Esophagus (tissue), 2 donors: ENCODE results near the gene STMP1. TPM values are rescaled to one million over a fixed set of nuclear protein-coding genes. Genes with fewer than 3 reads are reported as not detected.

Source experiments
- H3K27ac ChIP-seq, 2 donors: one replicate each; pipeline ENCODE4 v1.5.1; 2013; ENCODE audit warnings: low read depth in 2 of 2, mild to moderate bottlenecking in 2 of 2, inconsistent platforms in 1 of 2, low read length in 1 of 2, moderate library complexity in 1 of 2
- H3K27me3 ChIP-seq, 2 donors: one replicate each; pipeline ENCODE4 v1.6.1; 2013; ENCODE audit warnings: low read length in 2 of 2, control low read depth in 1 of 2, mild to moderate bottlenecking in 1 of 2; ENCODE audit not compliant: insufficient read depth in 2 of 2, control insufficient read depth in 1 of 2
- H3K36me3 ChIP-seq, 2 donors: one replicate each; pipeline ENCODE4 v1.6.1; 2013; ENCODE audit warnings: low read length in 1 of 2; ENCODE audit not compliant: control insufficient read depth in 2 of 2, insufficient read depth in 2 of 2
- H3K4me1 ChIP-seq, 2 donors: one replicate each; pipeline ENCODE4 v1.6.1; 2013; ENCODE audit warnings: low read length in 1 of 2; ENCODE audit not compliant: control insufficient read depth in 2 of 2, insufficient read depth in 2 of 2
- H3K4me3 ChIP-seq, 2 donors: one replicate each; pipeline ENCODE4 v1.5.1; 2013; ENCODE audit warnings: low read length in 2 of 2, mild to moderate bottlenecking in 2 of 2, low read depth in 1 of 2, moderate library complexity in 1 of 2
- H3K9me3 ChIP-seq, 2 donors: one replicate each; pipeline ENCODE4 v1.6.1; 2013; ENCODE audit warnings: mild to moderate bottlenecking in 2 of 2, low read depth in 1 of 2, low read length in 1 of 2, moderate library complexity in 1 of 2; ENCODE audit not compliant: control insufficient read depth in 2 of 2, insufficient read depth in 1 of 2
- WGBS, 2 donors: extraction: QIAGEN DNeasy Blood & Tissue Kit; methylation state at CpG; one replicate each; pipeline ENCODE4 v1.1.7; 2013; 5-methylcytosine and 5-hydroxymethylcytosine counted together
- polyA plus RNA-seq, 2 donors: library from polyadenylated mRNA; stranded (reverse); fragments of 200-250 nt; gene quantifications; one replicate each; pipeline ENCODE4 v1.2.3, GENCODE V29; 2013
- donor health status: healthy with polysubstance abuse.
- donor health status: Bipolar disorder and iron deficiency.

STMP1 gene
- polyA plus RNA-seq, 2 donors = 31.4 to 48.1 TPM

- Histone ChIP-seq H3K9me3 (peaks cover 0 to 4% of the 10 kb centered on the region in 2 donors), H3K36me3 (peaks cover 0 to 3% of the 10 kb centered on the region in 2 donors), H3K4me1 (peaks cover 0 to 3% of the 10 kb centered on the region in 2 donors), H3K27me3 (no peaks in the 10 kb centered on the region), H3K27ac (no peak overlapping the region), H3K4me3 (no peak overlapping the region)
- WGBS, 2 donors = 49 to 61% methylated on average over 3 of the region's 3 CpGs
Measured at GRCh38 chr7:135672560-135673359, 10.4 kb downstream of the STMP1 start.

DNA sequence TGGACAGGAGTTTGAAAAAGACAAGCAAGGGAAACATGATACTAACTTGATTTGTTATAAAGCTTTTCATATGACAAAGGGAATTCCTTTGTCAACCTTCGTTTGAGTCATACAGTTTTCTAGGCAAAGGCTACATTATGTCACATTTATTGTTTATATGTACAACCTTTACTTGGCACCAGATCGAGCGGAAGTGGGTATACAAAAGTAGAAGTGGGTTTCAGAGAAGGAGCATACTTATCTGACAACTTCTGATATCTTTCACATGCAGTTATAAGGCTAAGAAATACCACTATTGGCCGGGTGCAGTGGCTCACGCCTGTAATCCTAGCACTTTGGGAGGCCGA, 11.0 kb downstream of the STMP1 start:
- Histone ChIP-seq H3K4me1 (peaks cover 0 to 6% of the 10 kb centered on the region in 2 donors), H3K27ac (peak overlapping the region in 1 of 2 donors; percentile 2), H3K27me3 (no peaks in the 10 kb centered on the region), H3K4me3 (no peak overlapping the region), H3K36me3 (peaks cover 0 to 2% of the 10 kb centered on the region in 2 donors), H3K9me3 (peaks cover 0 to 2% of the 10 kb centered on the region in 2 donors)
- 70 to 76% methylated on average over 6 of the region's 6 CpGs for WGBS, 2 donors

- Histone ChIP-seq H3K27ac (peak overlapping the region; percentile 6 to 17), H3K4me3 (no peak overlapping the region), H3K9me3 (no peaks in the 10 kb centered on the region), H3K4me1 (peaks cover 0 to 14% of the 10 kb centered on the region in 2 donors), H3K27me3 (no peaks in the 10 kb centered on the region), H3K36me3 (peaks cover 0 to 4% of the 10 kb centered on the region in 2 donors)
- 49 to 55% methylated on average over 4 of the region's 4 CpGs for WGBS, 2 donors
Measured at GRCh38 chr7:135678612-135679575, 16.6 kb downstream of the STMP1 start.

- Histone ChIP-seq H3K27me3 (no peaks in the 10 kb centered on the region), H3K36me3 (peaks cover 0 to 2% of the 10 kb centered on the region in 2 donors), H3K4me3 (no peak overlapping the region), H3K9me3 (no peaks in the 10 kb centered on the region), H3K4me1 (peaks cover 0 to 17% of the 10 kb centered on the region in 2 donors), H3K27ac (no peak overlapping the region)
- 81 to 83% methylated on average over 5 of the region's 5 CpGs for WGBS, 2 donors
Measured at GRCh38 chr7:135681762-135682161, 19.4 kb downstream of the STMP1 start.

DNA sequence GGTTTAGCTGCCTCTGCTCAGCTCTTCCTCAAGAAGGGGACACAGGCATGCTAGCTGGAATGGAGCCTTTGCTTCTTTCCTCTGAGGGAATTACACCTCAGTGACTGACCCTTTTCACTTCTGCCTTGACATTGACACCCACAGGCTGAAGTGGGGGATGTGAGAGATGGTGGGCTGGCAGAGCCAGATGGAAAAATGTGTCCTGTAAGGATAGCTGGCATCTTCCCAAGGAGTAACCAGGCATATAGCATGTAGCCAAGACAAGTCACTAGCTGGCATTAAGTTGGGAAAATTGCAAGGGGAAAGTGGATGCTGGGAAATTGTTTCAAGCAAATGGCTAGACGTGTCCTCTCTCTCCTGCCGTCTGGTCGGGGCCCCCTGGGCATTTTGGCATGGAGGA, 19.9 kb downstream of the STMP1 start:
- Histone ChIP-seq H3K27me3 (no peaks in the 10 kb centered on the region), H3K27ac (peak overlapping the region in 1 of 2 donors; percentile 57), H3K36me3 (peaks cover 0 to 4% of the 10 kb centered on the region in 2 donors), H3K4me1 (peaks cover 0 to 17% of the 10 kb centered on the region in 2 donors), H3K9me3 (no peaks in the 10 kb centered on the region), H3K4me3 (no peak overlapping the region)
- 46 to 55% methylated on average over 3 of the region's 3 CpGs for WGBS, 2 donors

GRCh38 chr7:135683609-135684008, 21.3 kb downstream of the STMP1 start:
- Histone ChIP-seq H3K27ac (peak overlapping the region; percentile 60 to 62), H3K4me1 (peaks cover 0 to 14% of the 10 kb centered on the region in 2 donors), H3K27me3 (no peaks in the 10 kb centered on the region), H3K36me3 (peaks cover 0 to 4% of the 10 kb centered on the region in 2 donors), H3K4me3 (no peak overlapping the region), H3K9me3 (no peaks in the 10 kb centered on the region)
- WGBS, 2 donors = 42 to 77% methylated on average over 3 of the region's 3 CpGs

GRCh38 chr7:135684136-135684535, 21.8 kb downstream of the STMP1 start:
- Histone ChIP-seq H3K4me3 (no peak overlapping the region), H3K36me3 (peaks cover 0 to 4% of the 10 kb centered on the region in 2 donors), H3K27me3 (no peaks in the 10 kb centered on the region), H3K9me3 (no peaks in the 10 kb centered on the region), H3K4me1 (peaks cover 0 to 14% of the 10 kb centered on the region in 2 donors), H3K27ac (peak overlapping the region in 1 of 2 donors; percentile 24)
- WGBS, 2 donors = 53 to 54% methylated on average over 3 of the region's 3 CpGs

- Histone ChIP-seq H3K4me1 (peaks cover 0 to 14% of the 10 kb centered on the region in 2 donors), H3K4me3 (no peak overlapping the region), H3K27me3 (no peaks in the 10 kb centered on the region), H3K36me3 (peaks cover 0 to 4% of the 10 kb centered on the region in 2 donors), H3K9me3 (no peaks in the 10 kb centered on the region), H3K27ac (no peak overlapping the region)
- 87 to 91% methylated on average over 5 of the region's 5 CpGs for WGBS, 2 donors
Measured at GRCh38 chr7:135684699-135685098, 22.4 kb downstream of the STMP1 start.

DNA sequence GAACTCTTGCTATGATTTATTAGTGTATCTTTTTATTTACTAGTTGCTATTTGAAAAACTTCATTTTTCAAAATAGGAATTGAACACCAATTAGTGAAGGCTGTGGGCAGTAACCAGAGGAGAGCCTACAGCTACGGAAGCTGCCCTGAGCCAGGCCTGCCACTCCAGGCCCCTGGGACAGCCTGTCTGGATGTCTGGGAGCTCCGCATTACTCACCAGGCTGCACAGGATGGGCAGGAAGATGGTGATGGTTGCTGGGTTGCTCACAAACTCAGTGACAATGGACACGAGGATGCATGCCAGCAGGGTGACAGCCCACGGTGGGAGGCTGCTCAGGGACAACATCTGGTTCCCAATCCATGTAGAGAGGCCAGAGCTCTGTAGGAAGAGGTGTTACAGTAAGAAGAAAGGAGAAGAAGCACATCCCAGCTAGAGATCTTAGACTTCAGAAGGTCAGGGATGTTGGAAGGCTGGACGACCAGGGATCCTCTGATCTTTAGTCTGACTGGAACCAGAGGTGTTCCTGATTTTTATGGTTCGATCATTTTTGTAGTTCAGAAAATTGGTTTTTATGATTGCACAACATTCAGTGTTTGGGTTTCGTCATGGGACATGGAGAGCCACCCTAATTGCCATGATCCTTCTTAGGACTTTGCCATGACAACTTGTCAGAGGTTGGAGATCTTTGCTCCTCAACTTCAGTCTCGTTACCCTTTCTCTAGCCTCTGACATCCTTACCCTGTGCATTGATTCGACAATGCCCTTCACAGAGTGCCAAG, 23.2 kb downstream of the STMP1 start:
- 86 to 87% methylated on average over 9 of the region's 9 CpGs for WGBS, 2 donors
- Histone ChIP-seq H3K9me3 (no peaks in the 10 kb centered on the region), H3K27me3 (no peaks in the 10 kb centered on the region), H3K27ac (no peak overlapping the region), H3K36me3 (peaks cover 0 to 4% of the 10 kb centered on the region in 2 donors), H3K4me1 (peaks cover 0 to 14% of the 10 kb centered on the region in 2 donors), H3K4me3 (no peak overlapping the region)
